IMR-90 (cell line): ENCODE measurements around the gene NOS1. TPM values are rescaled to one million over a fixed set of nuclear protein-coding genes. Genes with fewer than 3 reads are reported as not detected.

ENCODE experiments used
- ATAC-seq: fragments of 200-7000 bp; cut with Tn5 transposase; 2 replicates; pipeline ENCODE4 v1.9.1; 2020; ENCODE audit warnings: low read depth, mild to moderate bottlenecking, moderate library complexity
- BruUV-seq: library from RNA; stranded (reverse); fragments of 400-500 nt; replicated peaks from 2 replicates; lab custom pipeline; 2021; lab: Mats Ljungman, UMichigan
- CTCF ChIA-PET: fragments of 300-600 bp; formaldehyde crosslinking; extraction: SDS; loops from one replicate; lab custom pipeline; 2021; ENCODE audit warnings: antibody characterized with exemption; lab: Yijun Ruan, JAX
- POLR2A ChIA-PET: fragments of 300-600 bp; sonication (Branson Sonifier 250); formaldehyde crosslinking; loops from one replicate; lab custom pipeline; 2022; ENCODE audit warnings: antibody characterized with exemption; ENCODE audit not compliant: unreplicated experiment; lab: Charles Lee
- DNase-seq: peaks from one replicate; pipeline ENCODE4 v3.0.0; 2013
- H2AFZ ChIP-seq: replicated peaks from 2 replicates; pipeline ENCODE3; 2013; ENCODE audit warnings: low read length, mild to moderate bottlenecking; ENCODE audit not compliant: poor library complexity
- H2AK5ac ChIP-seq: 2 replicates; pipeline ENCODE4 v1.6.1; 2013; ENCODE audit warnings: low read depth, low read length, inconsistent platforms
- H2AK9ac ChIP-seq: replicated peaks from 2 replicates; pipeline ENCODE3; 2013; ENCODE audit warnings: mild to moderate bottlenecking, low read depth, low read length, moderate library complexity; ENCODE audit not compliant: poor library complexity
- H2BK120ac ChIP-seq: 2 replicates; pipeline ENCODE4 v1.6.1; 2013; ENCODE audit warnings: low read depth, low read length, inconsistent platforms
- H2BK15ac ChIP-seq: 3 replicates; pipeline ENCODE4 v1.6.1; 2013; ENCODE audit warnings: low read depth, low read length, inconsistent platforms
- H2BK20ac ChIP-seq: 2 replicates; pipeline ENCODE4 v1.6.1; 2013; ENCODE audit warnings: low read depth, mild to moderate bottlenecking, inconsistent platforms, low read length, moderate library complexity
- H2BK5ac ChIP-seq: 2 replicates; pipeline ENCODE4 v1.6.1; 2013; ENCODE audit warnings: mild to moderate bottlenecking, low read depth, low read length, inconsistent platforms; ENCODE audit not compliant: poor library complexity, severe bottlenecking
- H3K14ac ChIP-seq: replicated peaks from 2 replicates; pipeline ENCODE4 v1.6.1; 2013; ENCODE audit warnings: low read depth, low read length, inconsistent platforms
- H3K18ac ChIP-seq: 2 replicates; pipeline ENCODE4 v1.6.1; 2013; ENCODE audit warnings: low read depth, low read length, control low read depth
- H3K23ac ChIP-seq: 2 replicates; pipeline ENCODE4 v1.6.1; 2013; ENCODE audit warnings: low read depth, low read length, inconsistent platforms
- H3K27ac ChIP-seq: 2 replicates; pipeline ENCODE4 v1.5.1; 2013; ENCODE audit warnings: mild to moderate bottlenecking, control low read depth, low read length; ENCODE audit not compliant: insufficient read depth
- H3K27me3 ChIP-seq: 2 replicates; pipeline ENCODE4 v1.6.1; 2013; ENCODE audit warnings: low read length; ENCODE audit not compliant: control insufficient read depth, insufficient read depth
- H3K36me3 ChIP-seq: 2 replicates; pipeline ENCODE4 v1.6.1; 2013; ENCODE audit warnings: low read length, mixed read lengths; ENCODE audit not compliant: control insufficient read depth, insufficient read depth
- H3K4ac ChIP-seq: 2 replicates; pipeline ENCODE4 v1.6.1; 2013; ENCODE audit warnings: low read depth, low read length, inconsistent platforms
- H3K4me1 ChIP-seq: 2 replicates; pipeline ENCODE4 v1.6.1; 2013; ENCODE audit warnings: low read length, mixed read lengths; ENCODE audit not compliant: control insufficient read depth, insufficient read depth
- H3K4me2 ChIP-seq: 2 replicates; pipeline ENCODE4 v1.6.1; 2013; ENCODE audit warnings: low read depth, mild to moderate bottlenecking, control low read depth, low read length, moderate library complexity
- H3K4me3 ChIP-seq: 2 replicates; pipeline ENCODE4 v1.5.1; 2013; ENCODE audit warnings: low read depth, mild to moderate bottlenecking, control low read depth, low read length, moderate library complexity; ENCODE audit not compliant: insufficient read depth
- H3K56ac ChIP-seq: 2 replicates; pipeline ENCODE4 v1.6.1; 2013; ENCODE audit warnings: low read length, inconsistent platforms; ENCODE audit not compliant: insufficient read depth; ENCODE audit errors: extremely low read depth
- H3K79me1 ChIP-seq, 2 experiments: 2 replicates each; pipeline ENCODE4 v1.6.1; 2013; ENCODE audit warnings: low read length in 2 of 2, inconsistent platforms in 1 of 2, low read depth in 1 of 2
- H3K9ac ChIP-seq: 2 replicates; pipeline ENCODE4 v1.6.1; 2013; ENCODE audit warnings: low read depth, low read length, control low read depth
- H3K9me1 ChIP-seq: 2 replicates; pipeline ENCODE4 v1.6.1; 2013; ENCODE audit warnings: low read length, inconsistent platforms; ENCODE audit not compliant: insufficient read depth
- H3K9me3 ChIP-seq: 2 replicates; pipeline ENCODE4 v1.6.1; 2013; ENCODE audit warnings: low read length; ENCODE audit not compliant: control insufficient read depth, insufficient read depth
- H4K20me1 ChIP-seq: 2 replicates; pipeline ENCODE4 v1.6.1; 2013; ENCODE audit warnings: low read length, inconsistent platforms; ENCODE audit not compliant: insufficient read depth
- H4K5ac ChIP-seq: 2 replicates; pipeline ENCODE4 v1.6.1; 2013; ENCODE audit warnings: mild to moderate bottlenecking, low read depth, low read length, control low read depth
- H4K8ac ChIP-seq, 2 experiments: 2 replicates each; pipeline ENCODE4 v1.6.1; 2013; ENCODE audit warnings: low read depth in 2 of 2, low read length in 2 of 2, control low read depth in 1 of 2, inconsistent platforms in 1 of 2
- H4K91ac ChIP-seq: 2 replicates; pipeline ENCODE4 v1.6.1; 2013; ENCODE audit warnings: low read depth, low read length, inconsistent platforms; ENCODE audit not compliant: insufficient read depth
- BHLHE40 ChIP-seq: fragments of 150-350 bp; IDR thresholded peaks from 2 replicates; pipeline ENCODE4 v1.6.1; 2016; ENCODE audit warnings: mild to moderate bottlenecking, low read depth, low read length
- CEBPB ChIP-seq: IDR thresholded peaks from 2 replicates; pipeline ENCODE4 v1.6.1; 2012; ENCODE audit warnings: low read depth, low read length, improper control_type of control experiment
- CHD1 ChIP-seq: IDR thresholded peaks from 2 replicates; pipeline ENCODE4 v1.6.1; 2012; ENCODE audit warnings: low read depth, low read length, improper control_type of control experiment
- CTCF ChIP-seq: conservative IDR thresholded peaks from 2 replicates; pipeline ENCODE4 v1.5.1; 2012; ENCODE audit warnings: mild to moderate bottlenecking, low read depth, low read length, improper control_type of control experiment
- ELK1 ChIP-seq: fragments of 150-350 bp; IDR thresholded peaks from 2 replicates; pipeline ENCODE4 v1.6.1; 2016; ENCODE audit warnings: low read depth, mild to moderate bottlenecking, low read length, moderate library complexity, borderline replicate concordance
- FOS ChIP-seq: fragments of 150-350 bp; IDR thresholded peaks from 2 replicates; pipeline ENCODE4 v1.6.1; 2016; ENCODE audit warnings: low read depth, low read length
- MAFK ChIP-seq: IDR thresholded peaks from 2 replicates; pipeline ENCODE4 v1.6.1; 2012; ENCODE audit warnings: low read depth, low read length, improper control_type of control experiment
- MAZ ChIP-seq: IDR thresholded peaks from 2 replicates; pipeline ENCODE4 v1.6.1; 2012; ENCODE audit warnings: low read depth, mild to moderate bottlenecking, low read length, improper control_type of control experiment, moderate library complexity, borderline replicate concordance
- MXI1 ChIP-seq: IDR thresholded peaks from 2 replicates; pipeline ENCODE4 v1.6.1; 2012; ENCODE audit warnings: low read depth, mild to moderate bottlenecking, low read length, moderate library complexity, borderline replicate concordance
- NFE2L2 ChIP-seq: fragments of 150-350 bp; IDR thresholded peaks from 2 replicates; pipeline ENCODE4 v1.6.1; 2016; ENCODE audit warnings: low read depth, mild to moderate bottlenecking, low read length
- POLR2A ChIP-seq: IDR thresholded peaks from 2 replicates; pipeline ENCODE4 v1.6.1; 2012; ENCODE audit warnings: mild to moderate bottlenecking, low read depth, low read length
- RAD21 ChIP-seq: IDR thresholded peaks from 2 replicates; pipeline ENCODE4 v1.6.1; 2012; ENCODE audit warnings: low read length, improper control_type of control experiment
- RCOR1 ChIP-seq: IDR thresholded peaks from 2 replicates; pipeline ENCODE4 v1.6.1; 2012; ENCODE audit warnings: mild to moderate bottlenecking, low read length, improper control_type of control experiment; ENCODE audit not compliant: insufficient replicate concordance
- RFX5 ChIP-seq: IDR thresholded peaks from 2 replicates; pipeline ENCODE4 v1.8.0; 2012; ENCODE audit warnings: low read depth, mild to moderate bottlenecking, low read length, moderate library complexity
- SMC3 ChIP-seq: fragments of 150-350 bp; IDR thresholded peaks from 2 replicates; pipeline ENCODE4 v1.6.1; 2016; ENCODE audit warnings: low read depth, mild to moderate bottlenecking, antibody characterized with exemption, low read length, moderate library complexity
- USF2 ChIP-seq: fragments of 150-350 bp; IDR thresholded peaks from 2 replicates; pipeline ENCODE4 v1.6.1; 2017; ENCODE audit warnings: mild to moderate bottlenecking, antibody characterized with exemption, low read length, low read depth
- WGBS, 2 experiments: methylation state at CpG; one replicate each; pipeline versions ENCODE4 v1.1.5 to v1.1.7; 2013; ENCODE audit warnings: missing lambda C conversion rate in 2 of 2; ENCODE audit not compliant: insufficient read length in 1 of 2; ENCODE audit errors: extremely low coverage in 2 of 2; 5-methylcytosine and 5-hydroxymethylcytosine counted together
- dilution Hi-C: fragments of 300-500 bp; cut with HindIII; formaldehyde crosslinking; loops from one replicate; pipeline ENCODE4 v1.14.3; 2018; ENCODE audit warnings: low sequenced_read_pairs; ENCODE audit not compliant: unreplicated experiment
- in situ Hi-C: fragments of 300-500 bp; cut with MboI; formaldehyde crosslinking; loops from 3 replicates; pipeline ENCODE4 v1.14.3; 2019; ENCODE audit warnings: low sequenced_read_pairs, inconsistent platforms, mixed read lengths
- intact Hi-C: fragments of 100-400 bp; cut with micrococcal nuclease; formaldehyde crosslinking; loops from 2 replicates; pipeline ENCODE4 v1.10.0; 2022
- polyA plus RNA-seq, 3 experiments: library from polyadenylated mRNA; depleted of rRNA; stranded (reverse); fragments of >200 nt; gene quantifications; 2 replicates each; pipeline ENCODE4 v1.2.3, GENCODE V29; 2012; ENCODE audit warnings: low replicate concordance in 1 of 3
- total RNA-seq: library from RNA; depleted of rRNA; stranded (reverse); fragments of >200 nt; gene quantifications from 2 replicates; pipeline ENCODE4 v1.2.3, GENCODE V29; 2012

NOS1 gene
- total and polyA plus RNA-seq, 2 of the 4 experiments (the other 2 are of a cell fraction), result 0.09 TPM; not detected in 1

- no peak for TF ChIP-seq RCOR1
- no peak for TF ChIP-seq BHLHE40
- TF ChIP-seq MXI1, result no peak
- TF ChIP-seq ELK1, result no peak
- TF ChIP-seq POLR2A, result no peak
- no peak for TF ChIP-seq CTCF
- no peak for TF ChIP-seq NFE2L2
- TF ChIP-seq RFX5, result no peak
- no peak for TF ChIP-seq MAZ
- no peak for TF ChIP-seq RAD21
- no peak for TF ChIP-seq FOS
- no peak for TF ChIP-seq USF2
- no peak for TF ChIP-seq MAFK
- TF ChIP-seq SMC3, result no peak
- no peak for TF ChIP-seq CHD1
- no peak for TF ChIP-seq CEBPB
- Histone ChIP-seq H2AFZ (no peak overlapping the region), H3K9me1 (no peaks in the 10 kb centered on the region), H3K79me1 (no peaks in the 10 kb centered on the region), H3K4me3 (no peak overlapping the region), H4K20me1 (no peaks in the 10 kb centered on the region), H2AK9ac (no peak overlapping the region), H3K36me3 (no peaks in the 10 kb centered on the region), H4K8ac (no peak overlapping the region), H3K4me2 (no peak overlapping the region), H3K27ac (no peak overlapping the region), H4K5ac (no peak overlapping the region), H4K91ac (no peak overlapping the region), H3K56ac (no peak overlapping the region), H3K18ac (no peak overlapping the region), H3K9me3 (peaks cover 1% of the 10 kb centered on the region), H3K9ac (no peak overlapping the region), H2BK20ac (no peak overlapping the region), H3K14ac (no peak overlapping the region), H2AK5ac (no peak overlapping the region), H2BK120ac (no peak overlapping the region), H2BK5ac (no peak overlapping the region), H3K4ac (no peak overlapping the region), H3K23ac (no peak overlapping the region), H2BK15ac (no peak overlapping the region), H3K4me1 (no peaks in the 10 kb centered on the region), H3K27me3 (peaks cover 2% of the 10 kb centered on the region; the same call in 1 of the 2 replicates)
- no CpG with 5 or more reads among the region's 5 CpGs for WGBS, 2 experiments
- CTCF ChIA-PET, result no interaction called here
- DNase-seq, result no peak
- dilution Hi-C loops, result no loop called here
- no peak for ATAC-seq
- in situ Hi-C loops, result no loop called here
- POLR2A ChIA-PET, result no interaction called here
- BruUV-seq, result no TSS peak
- intact Hi-C loops, result no loop called here
These were observed 144.7 kb downstream of the NOS1 start for GRCh38 chr12:117216686-117217085.
